Raji (cell line): ENCODE measurements around the gene TTC39B.

ENCODE experiments used
- POLR2A ChIP-seq: IDR thresholded peaks from 2 replicates; pipeline ENCODE4 v1.6.1; 2011; ENCODE audit warnings: low read depth, low read length, control low read depth; ENCODE audit not compliant: insufficient read depth

Gene TTC39B

GRCh38 chr9:15144622-15145061, 162.4 kb downstream of the TTC39B start:
- TF ChIP-seq POLR2A: no peak

GRCh38 chr9:15142878-15143534, 164.0 kb downstream of the TTC39B start:
- no peak for TF ChIP-seq POLR2A

- TF ChIP-seq POLR2A: no peak
These were observed 167.0 kb downstream of the TTC39B start for GRCh38 chr9:15140051-15140450.

- TF ChIP-seq POLR2A: no peak
These were observed 167.5 kb downstream of the TTC39B start for GRCh38 chr9:15139469-15139868.

- TF ChIP-seq POLR2A: no peak
These were observed 168.7 kb downstream of the TTC39B start for GRCh38 chr9:15138357-15138686.

GRCh38 chr9:15137658-15138356, 169.2 kb downstream of the TTC39B start:
- TF ChIP-seq POLR2A: no peak

GRCh38 chr9:15137089-15137488, 169.9 kb downstream of the TTC39B start:
- TF ChIP-seq POLR2A: no peak

- TF ChIP-seq POLR2A: no peak
These were observed 170.4 kb downstream of the TTC39B start for GRCh38 chr9:15136646-15137045.

- no peak for TF ChIP-seq POLR2A
These were observed 171.7 kb downstream of the TTC39B start for GRCh38 chr9:15135164-15135792.

GRCh38 chr9:15133488-15133887, 173.5 kb downstream of the TTC39B start:
- TF ChIP-seq POLR2A: no peak

- TF ChIP-seq POLR2A: no peak
These were observed 174.9 kb downstream of the TTC39B start for GRCh38 chr9:15132091-15132490.

- no peak for TF ChIP-seq POLR2A
These were observed 175.9 kb downstream of the TTC39B start for GRCh38 chr9:15131094-15131493.

- TF ChIP-seq POLR2A: no peak
These were observed 179.2 kb downstream of the TTC39B start for GRCh38 chr9:15127831-15128230.

GRCh38 chr9:15121630-15122029, 185.4 kb downstream of the TTC39B start:
- TF ChIP-seq POLR2A: no peak

- no peak for TF ChIP-seq POLR2A
These were observed 190.9 kb downstream of the TTC39B start for GRCh38 chr9:15116130-15116580.

GRCh38 chr9:15115702-15116101, 191.3 kb downstream of the TTC39B start:
- TF ChIP-seq POLR2A: no peak
